ENCODE measurements around the gene FGR.

FGR gene

DNA sequence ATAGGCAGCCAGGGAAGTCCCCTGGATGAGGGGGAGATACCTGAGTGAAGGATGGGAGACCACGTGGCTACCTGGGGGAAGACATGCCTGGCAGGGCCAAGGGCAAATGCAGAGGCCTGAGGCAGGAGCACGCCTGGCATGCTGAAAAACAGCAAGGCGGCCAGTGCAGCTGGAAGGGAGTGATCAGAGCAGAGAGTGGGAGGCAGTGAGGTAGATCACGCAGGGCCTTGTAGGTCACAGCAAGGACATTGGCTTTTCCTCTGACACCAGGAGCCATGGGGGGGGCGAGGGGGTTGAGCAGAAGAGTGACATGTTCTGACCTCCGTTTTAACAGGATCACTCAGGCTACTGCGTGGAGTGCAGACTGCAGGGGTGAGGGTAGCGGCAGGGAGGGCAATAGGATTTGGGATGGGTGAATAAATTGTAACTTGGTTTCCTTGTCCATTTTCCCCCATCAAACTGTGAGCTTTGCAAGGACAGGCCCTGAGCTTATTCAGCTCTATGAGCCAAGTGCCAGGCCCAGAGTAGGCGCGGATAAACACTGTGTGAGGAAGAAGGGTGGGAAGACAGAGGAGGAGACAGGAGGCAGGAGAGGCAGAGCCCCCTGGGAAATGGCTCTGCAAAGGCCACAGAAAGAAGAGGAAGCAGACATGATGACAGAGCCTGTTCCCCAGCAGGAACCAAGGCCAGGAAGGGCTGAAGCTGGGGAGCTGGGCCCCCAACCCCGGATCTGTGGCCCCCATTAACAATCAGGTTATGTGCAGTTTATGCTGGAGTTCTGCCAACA is 20.4 kb upstream of the FGR start:
- DNase-seq (ENCODE audit: low read depth, low spot score): no peak
- Histone ChIP-seq H3K36me3 (ENCODE audit: insufficient read depth, low read length) (no peaks in the 10 kb centered on the region), H3K9me3 (ENCODE audit: low read depth, low read length) (no peaks in the 10 kb centered on the region), H3K9ac (ENCODE audit: insufficient read length) (no peak overlapping the region), H3K27ac (no peak overlapping the region), H3K4me3 (no peak overlapping the region)
- no peak for TF ChIP-seq POLR2AphosphoS5 (IDR thresholded peaks at IDR 0.05; ENCODE audit: borderline replicate concordance, low read depth, low read length)
- no peak for TF ChIP-seq EZH2 (IDR thresholded peaks at IDR 0.05)
- TF ChIP-seq FOXP2 (optimal IDR thresholded peaks at IDR 0.05; ENCODE audit: control extremely low read depth, extremely low read length, insufficient read depth): no peak

DNA sequence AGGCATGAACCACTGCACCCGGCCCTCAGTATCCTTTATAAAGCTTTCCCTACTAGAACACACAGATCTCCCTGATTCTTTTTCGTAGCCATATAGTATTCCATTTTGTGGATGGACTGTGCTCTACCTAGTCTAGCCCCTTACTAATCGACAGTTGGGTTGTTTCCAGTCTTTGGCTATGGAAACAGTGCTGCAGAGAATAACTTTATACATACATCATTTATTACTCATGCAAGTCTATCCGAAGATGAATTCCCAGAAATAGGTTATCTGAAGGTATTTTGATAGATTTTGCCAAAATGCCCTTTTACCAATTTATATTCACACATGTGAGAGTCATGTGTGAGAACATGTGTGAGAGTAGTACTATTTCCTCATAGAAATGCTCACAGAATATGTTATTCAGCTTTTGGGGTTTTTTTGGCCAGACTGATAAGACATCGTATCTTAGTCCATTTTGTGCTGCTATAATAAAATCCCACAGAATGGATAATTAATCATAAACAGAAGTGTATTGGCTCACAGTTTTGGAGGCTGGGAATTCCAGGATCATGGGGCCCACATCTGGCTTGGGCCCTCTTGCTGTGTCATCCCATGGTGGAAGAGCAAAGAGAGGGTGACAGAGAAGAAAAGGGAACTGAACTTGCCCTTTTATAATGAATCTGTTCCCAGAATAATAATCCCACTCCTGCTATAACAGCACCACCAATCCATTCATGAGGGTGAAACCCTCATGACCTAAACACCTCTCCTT is 17.3 kb upstream of the FGR start:
- Histone ChIP-seq H3K4me3 (no peak overlapping the region), H3K9ac (ENCODE audit: insufficient read length) (no peak overlapping the region), H3K36me3 (ENCODE audit: insufficient read depth, low read length) (no peaks in the 10 kb centered on the region), H3K27ac (peak overlapping the region; percentile 42; the same call in 1 of the 2 replicates), H3K9me3 (ENCODE audit: low read depth, low read length) (no peaks in the 10 kb centered on the region)
- DNase-seq (ENCODE audit: low read depth, low spot score): no peak
- TF ChIP-seq EZH2 (IDR thresholded peaks at IDR 0.05) (no peak), POLR2AphosphoS5 (IDR thresholded peaks at IDR 0.05; ENCODE audit: borderline replicate concordance, low read depth, low read length) (no peak), FOXP2 (optimal IDR thresholded peaks at IDR 0.05; ENCODE audit: control extremely low read depth, extremely low read length, insufficient read depth) (no peak)

- no peak overlapping the region for H3K9ac ChIP-seq (ENCODE audit: insufficient read length)
- TF ChIP-seq EZH2 (IDR thresholded peaks at IDR 0.05): no peak
- TF ChIP-seq FOXP2 (optimal IDR thresholded peaks at IDR 0.05; ENCODE audit: control extremely low read depth, extremely low read length, insufficient read depth): no peak
- TF ChIP-seq POLR2AphosphoS5 (IDR thresholded peaks at IDR 0.05; ENCODE audit: borderline replicate concordance, low read depth, low read length): no peak
Measured at GRCh38 chr1:27650539-27651175, 15.7 kb upstream of the FGR start.

DNA sequence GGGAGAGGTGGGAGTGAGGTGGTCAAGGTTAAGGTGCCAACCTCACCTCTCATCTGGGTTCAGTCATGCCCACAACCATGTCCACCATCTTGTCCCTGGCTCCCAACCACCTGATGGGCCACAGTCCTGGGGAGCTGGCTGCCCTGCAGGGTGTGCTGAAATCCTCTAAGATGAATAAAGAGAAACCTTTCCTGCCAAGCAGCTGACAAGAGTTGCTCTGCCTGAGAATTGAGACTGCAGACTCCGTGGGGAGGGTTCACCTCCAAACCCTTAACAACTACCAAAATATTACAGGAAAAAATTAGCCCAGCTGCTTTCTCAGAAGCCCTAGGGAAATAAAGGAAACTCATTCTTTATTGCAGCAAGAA is 15.2 kb upstream of the FGR start:
- Histone ChIP-seq H3K27ac (no peak overlapping the region), H3K9me3 (ENCODE audit: low read depth, low read length) (no peaks in the 10 kb centered on the region), H3K4me3 (no peak overlapping the region), H3K36me3 (ENCODE audit: insufficient read depth, low read length) (no peaks in the 10 kb centered on the region), H3K9ac (ENCODE audit: insufficient read length) (no peak overlapping the region)
- no peak for TF ChIP-seq POLR2AphosphoS5 (IDR thresholded peaks at IDR 0.05; ENCODE audit: borderline replicate concordance, low read depth, low read length)
- no peak for TF ChIP-seq EZH2 (IDR thresholded peaks at IDR 0.05)
- no peak for TF ChIP-seq FOXP2 (optimal IDR thresholded peaks at IDR 0.05; ENCODE audit: control extremely low read depth, extremely low read length, insufficient read depth)
- no peak for DNase-seq (ENCODE audit: low read depth, low spot score)

More at GRCh38 chr1:27650539-27651175, 15.7 kb upstream of the FGR start:
- Histone ChIP-seq H3K27ac (no peak overlapping the region), H3K9me3 (ENCODE audit: low read depth, low read length) (no peaks in the 10 kb centered on the region), H3K4me3 (no peak overlapping the region), H3K36me3 (ENCODE audit: insufficient read depth, low read length) (no peaks in the 10 kb centered on the region)
- DNase-seq (ENCODE audit: low read depth, low spot score): no peak

DNA sequence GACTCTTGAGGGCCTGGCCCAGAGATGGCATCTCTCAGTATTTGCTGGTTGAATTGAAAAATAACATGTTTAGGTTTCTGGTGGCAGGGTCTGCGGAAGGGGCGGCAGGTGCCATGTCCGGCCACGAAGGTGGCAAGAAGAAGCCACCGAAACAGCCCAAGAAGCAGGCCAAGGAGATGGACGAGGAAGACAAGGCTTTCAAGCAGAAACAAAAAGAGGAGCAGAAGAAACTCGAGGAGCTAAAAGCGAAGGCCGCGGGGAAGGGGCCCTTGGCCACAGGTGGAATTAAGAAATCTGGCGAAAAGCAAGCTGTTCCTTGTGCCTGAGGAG is 14.3 kb upstream of the FGR start:
- Histone ChIP-seq H3K36me3 (ENCODE audit: insufficient read depth, low read length) (no peaks in the 10 kb centered on the region), H3K27ac (no peak overlapping the region), H3K9ac (ENCODE audit: insufficient read length) (no peak overlapping the region), H3K9me3 (ENCODE audit: low read depth, low read length) (no peaks in the 10 kb centered on the region), H3K4me3 (no peak overlapping the region)
- TF ChIP-seq EZH2 (IDR thresholded peaks at IDR 0.05) (no peak), POLR2AphosphoS5 (IDR thresholded peaks at IDR 0.05; ENCODE audit: borderline replicate concordance, low read depth, low read length) (no peak), FOXP2 (optimal IDR thresholded peaks at IDR 0.05; ENCODE audit: control extremely low read depth, extremely low read length, insufficient read depth) (no peak)
- no peak for DNase-seq (ENCODE audit: low read depth, low spot score)

- Histone ChIP-seq H3K9ac (ENCODE audit: insufficient read length) (no peak overlapping the region), H3K36me3 (ENCODE audit: insufficient read depth, low read length) (no peaks in the 10 kb centered on the region), H3K4me3 (no peak overlapping the region), H3K27ac (no peak overlapping the region), H3K9me3 (ENCODE audit: low read depth, low read length) (no peaks in the 10 kb centered on the region)
- no peak for TF ChIP-seq FOXP2 (optimal IDR thresholded peaks at IDR 0.05; ENCODE audit: control extremely low read depth, extremely low read length, insufficient read depth)
- no peak for TF ChIP-seq EZH2 (IDR thresholded peaks at IDR 0.05)
- TF ChIP-seq POLR2AphosphoS5 (IDR thresholded peaks at IDR 0.05; ENCODE audit: borderline replicate concordance, low read depth, low read length): no peak
- no peak for DNase-seq (ENCODE audit: low read depth, low spot score)
Measured at GRCh38 chr1:27648602-27649305, 13.8 kb upstream of the FGR start.

DNA sequence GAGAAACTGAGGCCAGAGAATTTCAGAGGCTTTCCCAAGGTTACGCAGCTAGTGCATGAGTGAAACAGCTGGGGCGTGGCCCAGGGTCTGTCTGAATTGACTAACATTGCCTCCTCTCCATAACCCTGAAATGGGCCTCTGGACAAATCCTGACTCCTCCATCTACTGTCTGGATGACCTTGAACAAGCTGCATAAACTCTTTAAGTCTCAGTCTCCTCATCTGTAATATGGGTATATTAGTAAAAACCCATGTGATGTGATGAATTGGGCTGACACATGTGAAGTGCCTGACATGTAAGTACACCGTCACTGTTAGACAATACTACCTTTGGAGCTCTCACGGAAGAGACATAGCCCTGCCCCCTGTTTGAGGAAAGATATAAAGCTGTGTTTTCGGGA is 12.3 kb upstream of the FGR start:
- no peak for DNase-seq (ENCODE audit: low read depth, low spot score)
- no peaks in the 10 kb centered on the region for H3K9me3 ChIP-seq (ENCODE audit: low read depth, low read length)
- H3K4me3 ChIP-seq: no peak overlapping the region
- no peaks in the 10 kb centered on the region for H3K36me3 ChIP-seq (ENCODE audit: insufficient read depth, low read length)
- H3K27ac ChIP-seq: no peak overlapping the region
- no peak overlapping the region for H3K9ac ChIP-seq (ENCODE audit: insufficient read length)
- TF ChIP-seq EZH2 (IDR thresholded peaks at IDR 0.05) (no peak), POLR2AphosphoS5 (IDR thresholded peaks at IDR 0.05; ENCODE audit: borderline replicate concordance, low read depth, low read length) (no peak), FOXP2 (optimal IDR thresholded peaks at IDR 0.05; ENCODE audit: control extremely low read depth, extremely low read length, insufficient read depth) (no peak)

DNA sequence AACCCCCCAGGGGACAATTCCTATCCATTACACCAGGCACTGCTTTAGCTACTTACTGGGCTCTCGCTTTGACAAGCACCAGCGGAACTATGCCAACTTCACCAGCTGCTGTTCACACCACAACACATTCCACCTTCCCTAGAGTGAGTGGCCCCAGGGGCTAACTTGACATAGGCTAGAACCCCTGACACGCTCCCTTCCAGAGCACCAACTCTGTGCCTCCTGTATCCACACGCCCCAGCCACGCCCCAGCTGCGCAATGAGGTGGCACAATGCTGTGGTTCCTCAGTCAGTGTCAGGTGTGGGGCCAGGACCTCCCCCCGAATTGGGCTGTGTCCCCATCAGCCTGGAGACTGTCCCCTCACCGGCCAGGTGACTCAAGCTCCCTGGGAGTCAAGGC is 11.7 kb upstream of the FGR start:
- no peak for DNase-seq (ENCODE audit: low read depth, low spot score)
- no peaks in the 10 kb centered on the region for H3K9me3 ChIP-seq (ENCODE audit: low read depth, low read length)
- H3K36me3 ChIP-seq (ENCODE audit: insufficient read depth, low read length): no peaks in the 10 kb centered on the region
- TF ChIP-seq POLR2AphosphoS5 (IDR thresholded peaks at IDR 0.05; ENCODE audit: borderline replicate concordance, low read depth, low read length): no peak
- no peak for TF ChIP-seq EZH2 (IDR thresholded peaks at IDR 0.05)
- no peak for TF ChIP-seq FOXP2 (optimal IDR thresholded peaks at IDR 0.05; ENCODE audit: control extremely low read depth, extremely low read length, insufficient read depth)
- no peak overlapping the region for H3K9ac ChIP-seq (ENCODE audit: insufficient read length)
- no peak overlapping the region for H3K4me3 ChIP-seq
- no peak overlapping the region for H3K27ac ChIP-seq
